Upper lobe of right lung (tissue), 1 donor: ENCODE measurements around the gene PHACTR4. TPM values are rescaled to one million over a fixed set of nuclear protein-coding genes. Genes with fewer than 3 reads are reported as not detected.
"Not testable (repeated sequence)": the region's sequence is repeated elsewhere in the genome, so short reads cannot be mapped to it uniquely, and the experiment has no call there.

Source experiments
- ATAC-seq: fragments of 200-7000 bp; cut with Tn5 transposase; one replicate; pipeline ENCODE4 v1.9.1; 2020; ENCODE audit warnings: mild to moderate bottlenecking, moderate library complexity
- DNase-seq: peaks from one replicate; pipeline ENCODE4 v3.0.0-alpha.2; 2020
- H3K27ac ChIP-seq: fragments of 200-600 bp; one replicate; pipeline ENCODE4 v1.8.0; 2022
- H3K27me3 ChIP-seq: fragments of 200-600 bp; one replicate; pipeline ENCODE4 v1.8.0; 2022; ENCODE audit warnings: mild to moderate bottlenecking
- H3K36me3 ChIP-seq: fragments of 200-600 bp; one replicate; pipeline ENCODE4 v1.8.0; 2022
- H3K4me1 ChIP-seq: fragments of 200-600 bp; one replicate; pipeline ENCODE4 v1.8.0; 2022
- H3K4me3 ChIP-seq: fragments of 200-600 bp; one replicate; pipeline ENCODE4 v1.8.0; 2022; ENCODE audit warnings: mild to moderate bottlenecking
- H3K9me3 ChIP-seq: fragments of 200-600 bp; one replicate; pipeline ENCODE4 v1.8.0; 2022
- CTCF ChIP-seq: fragments of 200-600 bp; IDR thresholded peaks from one replicate; pipeline ENCODE4 v1.8.0; 2022; ENCODE audit warnings: antibody characterized with exemption
- intact Hi-C: fragments of 100-400 bp; cut with DNase I; formaldehyde crosslinking; loops from one replicate; pipeline ENCODE4 v1.11.0; 2022
- total RNA-seq: library from RNA; stranded (reverse); fragmentation: NEBNext Ultra II Directional; extraction: Animal tissue kit (Norgen Biotek cat#: 25700); gene quantifications from one replicate; pipeline ENCODE4 v1.2.1, GENCODE V29; 2021
- donor health status: DM: no; HTN: yes; CAD: no; lungs with severe emphysema.

PHACTR4 gene
- total RNA-seq, 1 donor from 2014 or later: 43.2 TPM

DNA sequence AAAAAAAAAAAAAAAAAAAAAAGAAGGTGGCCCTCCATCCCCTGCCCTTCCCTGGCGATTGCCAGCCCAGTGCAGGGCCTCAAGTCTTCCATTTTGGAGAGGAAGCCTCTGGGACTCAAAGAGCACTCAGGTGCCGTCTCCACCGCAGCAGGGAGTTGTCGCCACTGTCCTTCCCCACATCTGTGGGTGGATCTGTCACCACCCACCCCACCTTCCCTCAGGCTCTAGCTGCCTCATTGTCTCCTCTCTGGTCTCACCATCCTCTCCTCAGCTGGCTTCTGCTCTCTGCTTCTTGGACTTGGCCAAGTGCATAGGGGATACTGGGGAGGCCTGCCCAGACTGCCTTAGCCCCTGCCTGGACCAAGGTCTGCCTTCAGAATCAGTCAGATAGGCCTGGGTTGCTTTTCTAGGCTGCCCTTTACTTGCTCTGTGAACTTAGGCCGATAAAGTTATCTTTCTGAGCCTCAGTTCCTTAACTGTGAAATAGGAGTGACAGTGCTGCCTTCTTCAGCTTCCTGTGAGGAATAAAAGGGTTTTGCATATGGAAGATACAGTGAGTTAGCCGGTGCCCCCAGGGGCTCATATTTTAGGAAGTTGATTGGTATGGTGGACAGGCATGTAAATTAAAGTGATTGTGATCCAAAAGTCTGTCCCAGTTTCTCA lies 152.1 kb downstream of the PHACTR4 start:
- H3K9me3 ChIP-seq: no peaks in the 10 kb centered on the region
- H3K4me3 ChIP-seq: no peak overlapping the region
- no peak for DNase-seq
- ATAC-seq: no peak
- TF ChIP-seq CTCF: no peak
- intact Hi-C loops: no loop called here
- no peaks in the 10 kb centered on the region for H3K27me3 ChIP-seq
- no peaks in the 10 kb centered on the region for H3K36me3 ChIP-seq
- H3K27ac ChIP-seq: no peak overlapping the region
- H3K4me1 ChIP-seq: peaks cover 14% of the 10 kb centered on the region

DNA sequence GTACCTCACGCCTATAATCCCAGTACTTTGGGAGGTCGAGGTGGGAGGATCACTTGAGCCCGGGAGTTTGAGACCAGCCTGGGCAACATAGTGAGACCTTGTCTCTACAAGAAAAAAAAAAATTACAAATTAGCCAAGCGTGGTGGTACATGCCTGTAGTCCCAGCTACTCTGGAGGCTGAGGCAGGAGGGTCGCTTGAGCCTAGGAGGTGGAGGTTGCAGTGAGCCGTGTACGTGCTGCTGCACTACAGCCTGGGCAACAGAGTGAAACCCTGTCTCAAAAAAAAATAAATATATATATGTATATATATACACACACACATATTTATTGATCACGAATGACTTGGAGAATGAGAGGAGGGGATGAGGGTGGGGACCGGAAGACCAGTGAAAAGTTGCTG lies 153.0 kb downstream of the PHACTR4 start:
- H3K27me3 ChIP-seq, DNase-seq, ATAC-seq, H3K36me3 ChIP-seq, H3K27ac ChIP-seq, H3K9me3 ChIP-seq, H3K4me3 ChIP-seq, intact Hi-C loops: not testable (repeated sequence)
- H3K4me1 ChIP-seq: peaks cover 10% of the 10 kb centered on the region

DNA sequence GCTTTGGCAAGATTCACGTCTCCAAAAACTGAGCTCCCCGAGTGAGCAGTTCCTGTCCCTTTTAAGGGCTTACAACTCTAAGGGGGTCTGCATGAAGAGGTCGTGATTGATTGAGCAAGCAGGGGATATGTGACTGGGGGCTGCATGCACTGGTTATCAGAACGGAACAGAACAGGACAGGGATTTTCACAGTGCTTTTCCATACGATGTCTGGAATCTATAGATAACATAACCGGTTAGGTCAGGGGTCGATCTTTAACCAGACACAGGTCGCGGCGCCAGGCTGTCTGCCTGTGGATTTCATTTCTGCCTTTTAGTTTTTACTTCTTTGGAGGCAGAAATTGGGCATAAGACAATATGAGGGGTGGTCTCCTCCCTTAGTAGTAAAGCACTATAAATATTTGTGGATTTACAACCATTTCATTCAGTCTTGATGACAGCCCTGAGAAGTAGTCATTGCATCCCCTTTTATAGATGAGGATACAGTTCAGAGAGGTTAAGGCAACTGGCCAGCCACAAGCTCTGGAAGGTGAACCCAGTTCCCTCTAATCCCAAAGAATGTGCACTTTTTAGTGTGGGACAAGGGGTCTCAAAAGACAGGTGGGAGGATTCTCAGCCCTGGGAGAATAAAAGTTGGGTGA lies 155.6 kb downstream of the PHACTR4 start:
- H3K27ac ChIP-seq, intact Hi-C loops, DNase-seq: not testable (repeated sequence)

GRCh38 chr1:28526886-28527285 lies 157.3 kb downstream of the PHACTR4 start:
- ATAC-seq: peak; percentile 87
- peak overlapping the region; percentile 30 for H3K27ac ChIP-seq
- no peak for TF ChIP-seq CTCF

More for the DNA sequence above, 155.6 kb downstream of the PHACTR4 start:
- not testable (repeated sequence) for H3K4me3 ChIP-seq, H3K9me3 ChIP-seq, H3K4me1 ChIP-seq, H3K27me3 ChIP-seq, H3K36me3 ChIP-seq, ATAC-seq

GRCh38 chr1:28530456-28530855 lies 160.9 kb downstream of the PHACTR4 start:
- no peaks in the 10 kb centered on the region for H3K27me3 ChIP-seq
- intact Hi-C loops: no loop called here
- ATAC-seq (no peak), DNase-seq (no peak)
- no peak overlapping the region for H3K4me3 ChIP-seq
- peaks cover 4% of the 10 kb centered on the region for H3K36me3 ChIP-seq
- no peak overlapping the region for H3K27ac ChIP-seq
- TF ChIP-seq CTCF: no peak
- H3K4me1 ChIP-seq: no peaks in the 10 kb centered on the region
- no peaks in the 10 kb centered on the region for H3K9me3 ChIP-seq

More at GRCh38 chr1:28526886-28527285, 157.3 kb downstream of the PHACTR4 start:
- no peak for DNase-seq
- Histone ChIP-seq H3K36me3 (no peaks in the 10 kb centered on the region), H3K27me3 (no peaks in the 10 kb centered on the region), H3K4me3 (no peak overlapping the region), H3K4me1 (no peaks in the 10 kb centered on the region), H3K9me3 (no peaks in the 10 kb centered on the region)
- intact Hi-C loops: no loop called here

DNA sequence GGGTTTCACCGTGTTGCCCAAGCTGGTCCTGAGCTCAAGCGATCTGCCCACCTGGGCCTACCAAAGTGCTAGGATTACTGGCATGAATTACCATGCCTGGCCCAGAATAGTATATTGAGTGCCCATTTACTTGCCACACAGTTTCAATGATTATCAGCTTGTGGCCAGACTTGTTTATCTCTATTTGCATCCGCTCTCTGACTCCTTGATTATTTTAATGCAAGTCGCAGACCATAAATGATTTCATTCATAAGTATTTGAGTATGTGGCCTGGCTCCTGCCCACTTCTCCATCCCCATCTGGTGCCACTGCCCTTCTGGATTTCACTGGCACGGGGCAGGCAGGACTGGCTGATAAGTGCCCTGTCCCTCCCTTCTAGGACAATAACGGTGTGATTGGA lies 165.1 kb downstream of the PHACTR4 start:
- H3K27ac ChIP-seq: no peak overlapping the region
- peaks cover 28% of the 10 kb centered on the region for H3K36me3 ChIP-seq
- intact Hi-C loops: no loop called here
- H3K9me3 ChIP-seq: no peaks in the 10 kb centered on the region
- no peaks in the 10 kb centered on the region for H3K27me3 ChIP-seq
- ATAC-seq (no peak), DNase-seq (no peak)
- TF ChIP-seq CTCF: no peak
- H3K4me1 ChIP-seq: no peaks in the 10 kb centered on the region
- H3K4me3 ChIP-seq: no peak overlapping the region
